Activated naive CD8-positive, alpha-beta T cell treated with anti-CD3 and anti-CD28 coated beads, Interleukin-2, amount 50 U/mL, for 24 hours (primary cell): ENCODE measurements around the gene RSPH9.
A peak's percentile ranks its signal among the peaks of the same experiment; 100 is the strongest.
"Not testable (repeated sequence)": the region's sequence is repeated elsewhere in the genome, so short reads cannot be mapped to it uniquely, and the experiment has no call there.

Source experiments
- ATAC-seq: fragments of 150-1000 bp; cut with Tn5 transposase; one replicate; pipeline ENCODE4 v1.10.0; 2021
- DNase-seq: peaks from one replicate; pipeline ENCODE4 v3.0.0; 2021
- H3K27ac Mint-ChIP-seq: one replicate; pipeline ENCODE4 v1.8.0; 2021; ENCODE audit warnings: mild to moderate bottlenecking, mixed read lengths
- H3K27me3 Mint-ChIP-seq: one replicate; pipeline ENCODE4 v1.8.0; 2021; ENCODE audit warnings: mixed read lengths
- H3K36me3 Mint-ChIP-seq: one replicate; pipeline ENCODE4 v1.8.0; 2021; ENCODE audit warnings: low read depth, mixed read lengths
- H3K4me1 Mint-ChIP-seq: one replicate; pipeline ENCODE4 v1.8.0; 2021; ENCODE audit warnings: mixed read lengths
- H3K4me3 Mint-ChIP-seq: one replicate; pipeline ENCODE4 v1.8.0; 2021; ENCODE audit warnings: mild to moderate bottlenecking, moderate library complexity, mixed read lengths
- H3K9me3 Mint-ChIP-seq: one replicate; pipeline ENCODE4 v1.8.0; 2021; ENCODE audit warnings: mixed read lengths

RSPH9 gene

DNA sequence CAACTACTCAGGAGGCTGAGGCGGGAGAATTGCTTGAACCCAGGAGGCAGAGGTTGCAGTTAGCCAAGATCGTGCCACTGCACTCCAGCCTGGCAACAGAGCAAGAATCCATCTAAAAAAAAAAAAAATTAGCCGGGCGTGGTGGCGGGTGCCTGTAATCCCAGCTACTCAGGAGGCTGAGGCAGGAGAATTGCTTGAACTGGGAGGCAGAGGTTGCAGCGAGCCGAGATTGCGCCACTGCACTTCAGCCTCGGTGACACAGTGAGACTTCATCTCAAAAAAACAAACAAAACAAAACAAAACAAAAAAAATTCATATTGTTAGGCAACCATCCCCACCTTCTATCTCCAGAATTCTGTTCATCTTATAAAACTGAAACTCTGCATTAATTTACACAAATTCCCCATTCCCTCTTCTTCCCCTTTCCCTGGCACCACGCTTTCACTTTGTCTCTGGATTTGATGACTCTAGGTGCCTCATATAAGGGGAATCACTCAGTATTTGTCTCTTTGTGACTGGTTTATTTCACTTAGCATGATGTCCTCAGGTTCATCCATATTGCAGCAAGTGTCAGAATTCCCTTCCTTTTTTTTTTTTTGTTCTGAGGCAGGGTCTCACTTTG lies 56.2 kb downstream of the RSPH9 start:
- not testable (repeated sequence) for H3K27ac Mint-ChIP-seq, H3K4me3 Mint-ChIP-seq, H3K36me3 Mint-ChIP-seq, H3K4me1 Mint-ChIP-seq, H3K9me3 Mint-ChIP-seq, ATAC-seq, DNase-seq
- H3K27me3 Mint-ChIP-seq = peaks cover 32% of the 10 kb centered on the region

GRCh38 chr6:43702171-43702533 lies 57.3 kb downstream of the RSPH9 start:
- Mint-ChIP-seq H3K4me3 (no peak overlapping the region), H3K36me3 (no peaks in the 10 kb centered on the region), H3K27ac (no peak overlapping the region), H3K27me3 (peaks cover 32% of the 10 kb centered on the region), H3K9me3 (no peaks in the 10 kb centered on the region), H3K4me1 (peaks cover 16% of the 10 kb centered on the region)
- DNase-seq (no peak), ATAC-seq (no peak)

DNA sequence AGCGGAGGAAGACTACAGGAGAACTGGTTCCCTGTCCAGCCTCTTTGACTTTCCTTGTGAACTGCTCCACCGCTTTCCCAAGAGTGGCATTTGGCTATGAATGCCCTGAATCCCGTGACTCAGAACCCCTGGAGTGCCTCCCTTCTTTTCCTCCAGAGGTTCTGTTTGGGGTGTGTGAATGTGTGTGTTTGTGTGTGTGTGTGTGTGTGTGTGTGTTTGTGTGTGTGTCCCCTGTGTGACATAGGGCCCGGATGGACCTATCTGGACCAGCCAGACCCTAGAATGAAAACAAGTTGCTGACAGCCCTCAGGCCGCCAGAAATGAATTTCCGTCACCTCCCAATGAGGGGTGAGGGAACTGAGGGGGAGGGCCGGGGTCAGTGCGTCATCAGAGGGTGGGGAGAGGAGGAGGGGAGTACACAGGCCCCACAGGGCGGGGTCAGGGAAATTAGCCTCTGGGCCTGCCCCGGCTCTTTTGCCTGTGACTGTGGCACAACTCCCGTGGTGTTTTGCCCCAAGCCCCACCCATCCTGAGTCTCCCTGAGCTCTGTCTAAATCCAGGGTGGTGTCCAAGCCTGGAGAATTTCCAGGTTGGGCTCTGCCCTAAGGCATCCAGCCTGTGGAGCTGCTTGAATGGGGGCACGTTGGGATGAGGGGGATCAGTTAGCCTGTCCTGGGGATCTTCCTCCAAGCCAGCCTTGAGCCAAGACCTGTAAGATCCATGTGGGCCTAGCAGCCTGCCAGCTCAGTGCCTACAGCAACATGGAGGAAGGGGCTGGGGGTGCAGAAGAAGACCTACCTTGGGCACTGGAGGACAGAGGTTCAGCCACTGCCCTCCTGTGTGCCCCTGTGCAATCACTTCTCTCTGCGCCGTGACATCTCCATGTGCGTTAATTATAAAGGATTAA lies 58.0 kb downstream of the RSPH9 start:
- H3K27me3 Mint-ChIP-seq = peaks cover 32% of the 10 kb centered on the region
- DNase-seq (peak; percentile 50), ATAC-seq (peak; percentile 65)
- H3K4me3 Mint-ChIP-seq = no peak overlapping the region
- no peaks in the 10 kb centered on the region for H3K9me3 Mint-ChIP-seq
- H3K4me1 Mint-ChIP-seq = peaks cover 16% of the 10 kb centered on the region
- no peaks in the 10 kb centered on the region for H3K36me3 Mint-ChIP-seq
- no peak overlapping the region for H3K27ac Mint-ChIP-seq

GRCh38 chr6:43703512-43704429 lies 58.9 kb downstream of the RSPH9 start:
- H3K9me3 Mint-ChIP-seq = no peaks in the 10 kb centered on the region
- DNase-seq (no peak), ATAC-seq (no peak)
- H3K36me3 Mint-ChIP-seq = no peaks in the 10 kb centered on the region
- H3K4me1 Mint-ChIP-seq = peaks cover 16% of the 10 kb centered on the region
- H3K27ac Mint-ChIP-seq = no peak overlapping the region
- H3K27me3 Mint-ChIP-seq = peaks cover 25% of the 10 kb centered on the region
- no peak overlapping the region for H3K4me3 Mint-ChIP-seq

GRCh38 chr6:43705996-43706395 lies 61.2 kb downstream of the RSPH9 start:
- DNase-seq (no peak), ATAC-seq (no peak)
- Mint-ChIP-seq H3K9me3 (no peaks in the 10 kb centered on the region), H3K36me3 (no peaks in the 10 kb centered on the region), H3K4me3 (no peak overlapping the region), H3K27me3 (peaks cover 25% of the 10 kb centered on the region), H3K27ac (no peak overlapping the region), H3K4me1 (peaks cover 27% of the 10 kb centered on the region)

GRCh38 chr6:43706788-43707187 lies 62.0 kb downstream of the RSPH9 start:
- peaks cover 23% of the 10 kb centered on the region for H3K27me3 Mint-ChIP-seq
- H3K27ac Mint-ChIP-seq = no peak overlapping the region
- DNase-seq = no peak
- ATAC-seq = no peak
- H3K4me1 Mint-ChIP-seq = peaks cover 29% of the 10 kb centered on the region
- H3K4me3 Mint-ChIP-seq = no peak overlapping the region
- no peaks in the 10 kb centered on the region for H3K36me3 Mint-ChIP-seq
- no peaks in the 10 kb centered on the region for H3K9me3 Mint-ChIP-seq

DNA sequence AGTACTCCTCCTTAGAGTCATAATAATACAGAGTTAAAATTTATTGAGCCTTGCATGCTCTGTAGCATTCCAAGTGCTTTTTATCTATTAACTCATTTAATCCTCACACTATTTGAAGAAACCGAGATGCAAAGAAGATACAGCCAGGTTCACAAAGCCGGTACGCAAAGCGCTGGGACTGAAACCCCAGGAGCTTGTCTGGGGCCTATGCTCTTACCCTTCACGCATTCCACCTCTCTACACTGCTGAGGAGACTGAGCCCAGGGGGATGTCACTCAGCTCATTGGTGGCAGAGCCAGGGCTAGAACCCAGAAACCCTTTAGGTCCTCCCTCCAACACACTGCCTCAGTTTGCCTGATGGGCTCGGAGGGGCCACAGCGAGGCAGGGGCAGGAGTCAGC lies 62.4 kb downstream of the RSPH9 start:
- Mint-ChIP-seq H3K27me3 (peaks cover 20% of the 10 kb centered on the region), H3K27ac (no peak overlapping the region), H3K9me3 (no peaks in the 10 kb centered on the region), H3K36me3 (no peaks in the 10 kb centered on the region), H3K4me1 (peaks cover 29% of the 10 kb centered on the region), H3K4me3 (no peak overlapping the region)
- no peak for DNase-seq
- ATAC-seq = no peak

DNA sequence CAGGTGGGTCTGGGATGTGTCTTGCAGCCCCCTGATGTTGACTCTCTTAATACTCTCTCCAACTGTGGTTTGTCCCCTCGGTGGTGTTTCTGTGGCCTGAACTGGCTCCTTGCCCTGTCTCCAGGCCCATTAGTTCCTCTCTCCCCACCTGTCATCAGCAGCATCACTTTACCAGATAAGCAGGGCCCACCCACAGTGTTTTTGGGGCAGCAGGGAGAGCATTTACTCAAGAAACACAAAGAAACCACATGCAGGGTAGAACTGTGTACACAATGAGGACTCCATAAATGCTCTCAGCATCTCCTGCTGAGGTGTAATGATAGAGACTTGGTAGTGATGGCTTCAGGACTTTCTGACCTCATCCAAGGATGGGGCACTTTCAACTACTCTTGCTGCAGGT lies 62.9 kb downstream of the RSPH9 start:
- Mint-ChIP-seq H3K4me3 (no peak overlapping the region), H3K9me3 (no peaks in the 10 kb centered on the region), H3K27me3 (peaks cover 16% of the 10 kb centered on the region), H3K4me1 (peaks cover 26% of the 10 kb centered on the region), H3K27ac (no peak overlapping the region), H3K36me3 (no peaks in the 10 kb centered on the region)
- DNase-seq (no peak), ATAC-seq (no peak)

DNA sequence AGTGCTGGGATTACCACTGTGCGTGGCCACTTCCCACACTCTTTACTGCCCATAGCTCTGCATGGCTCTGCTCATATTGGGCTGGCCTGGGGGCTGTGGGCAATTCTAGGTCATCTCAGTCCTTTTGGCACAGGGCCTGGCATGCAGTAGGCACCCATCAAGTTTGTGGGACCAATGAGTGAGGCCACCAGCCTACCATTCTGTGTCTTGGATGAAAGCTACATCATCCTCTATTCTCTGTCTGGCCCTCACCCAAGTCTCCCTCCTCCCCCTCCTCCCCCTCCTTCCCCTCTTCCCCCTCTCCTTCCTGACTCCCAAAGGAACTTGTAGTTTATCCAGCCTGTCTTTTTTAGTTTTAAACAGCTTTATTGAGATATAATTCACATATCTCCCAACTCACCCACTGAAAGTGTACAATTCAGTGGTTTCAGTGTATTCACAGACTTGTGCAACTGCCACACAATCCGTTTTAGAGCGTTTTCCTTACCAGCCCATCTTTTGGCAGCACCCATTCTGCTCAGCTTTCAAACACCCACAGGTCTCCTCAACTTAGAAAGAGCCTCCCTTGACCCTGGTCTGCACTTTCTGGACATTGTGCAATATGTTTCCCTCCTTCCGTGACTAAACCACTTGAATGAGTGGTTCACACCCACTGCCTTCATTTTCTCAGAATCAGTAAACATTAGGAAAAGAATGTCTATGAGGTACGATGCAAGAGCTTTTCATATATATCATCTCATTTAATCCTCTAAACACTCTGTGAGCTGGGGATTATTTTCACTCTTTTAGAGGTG lies 64.2 kb downstream of the RSPH9 start:
- peaks cover 26% of the 10 kb centered on the region for H3K4me1 Mint-ChIP-seq
- H3K4me3 Mint-ChIP-seq = no peak overlapping the region
- ATAC-seq (peak; percentile 62), DNase-seq (no peak)
- H3K36me3 Mint-ChIP-seq = no peaks in the 10 kb centered on the region
- no peaks in the 10 kb centered on the region for H3K9me3 Mint-ChIP-seq
- peak overlapping the region; percentile 26 for H3K27ac Mint-ChIP-seq
- peaks cover 10% of the 10 kb centered on the region for H3K27me3 Mint-ChIP-seq

GRCh38 chr6:43709654-43710303 lies 64.9 kb downstream of the RSPH9 start:
- H3K4me3 Mint-ChIP-seq = no peak overlapping the region
- H3K27ac Mint-ChIP-seq = no peak overlapping the region
- H3K36me3 Mint-ChIP-seq = no peaks in the 10 kb centered on the region

DNA sequence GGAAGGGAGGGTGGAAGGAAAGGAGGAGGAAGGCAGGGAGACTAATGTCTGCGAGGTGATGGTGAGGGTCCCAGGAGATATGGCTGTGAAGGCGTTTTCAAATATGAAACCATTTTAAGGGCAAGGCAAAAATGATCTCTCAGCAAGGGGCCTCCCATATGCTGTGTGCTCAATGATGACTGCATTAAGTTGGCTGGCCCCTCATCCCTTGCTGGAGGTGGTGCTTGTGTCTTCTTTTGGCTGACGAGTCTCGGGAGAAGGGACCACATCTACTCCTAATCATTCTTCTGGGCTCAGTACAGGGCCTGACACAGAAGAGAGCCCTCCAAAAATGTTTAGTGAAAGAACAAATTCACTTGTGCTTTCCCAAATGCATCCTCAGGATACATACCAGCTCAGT lies 65.7 kb downstream of the RSPH9 start:
- Mint-ChIP-seq H3K4me3 (no peak overlapping the region), H3K36me3 (no peaks in the 10 kb centered on the region), H3K27ac (no peak overlapping the region), H3K9me3 (no peaks in the 10 kb centered on the region), H3K4me1 (peaks cover 30% of the 10 kb centered on the region), H3K27me3 (peaks cover 7% of the 10 kb centered on the region)
- ATAC-seq = no peak
- no peak for DNase-seq

More at GRCh38 chr6:43709654-43710303, 64.9 kb downstream of the RSPH9 start:
- peaks cover 30% of the 10 kb centered on the region for H3K4me1 Mint-ChIP-seq
- ATAC-seq = no peak
- H3K27me3 Mint-ChIP-seq = peaks cover 9% of the 10 kb centered on the region
- no peaks in the 10 kb centered on the region for H3K9me3 Mint-ChIP-seq
- no peak for DNase-seq

DNA sequence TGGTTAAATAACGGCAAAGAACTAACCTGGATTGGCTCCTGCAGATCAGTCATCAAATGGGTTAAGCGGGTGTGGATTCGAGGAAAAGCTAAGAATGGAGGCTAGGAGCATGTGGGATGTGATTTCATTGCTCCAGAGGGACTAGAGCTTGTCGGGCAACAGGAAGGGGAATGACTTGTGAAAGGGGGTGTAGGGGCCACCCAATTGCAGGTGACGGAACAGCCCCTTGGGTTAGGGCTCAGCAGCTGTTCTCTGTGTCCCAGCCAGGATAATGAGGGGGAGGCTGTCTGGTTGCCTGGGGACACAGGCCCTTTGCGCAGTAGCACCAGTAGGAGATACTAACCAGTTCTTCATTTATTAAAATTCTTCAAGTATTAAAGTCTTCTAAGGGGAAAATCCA lies 67.7 kb downstream of the RSPH9 start:
- no peak for ATAC-seq
- Mint-ChIP-seq H3K4me3 (no peak overlapping the region), H3K36me3 (no peaks in the 10 kb centered on the region), H3K27me3 (peaks cover 8% of the 10 kb centered on the region), H3K4me1 (peaks cover 17% of the 10 kb centered on the region), H3K27ac (no peak overlapping the region), H3K9me3 (no peaks in the 10 kb centered on the region)
- DNase-seq = no peak

GRCh38 chr6:43713643-43714310 lies 68.9 kb downstream of the RSPH9 start:
- ATAC-seq (no peak), DNase-seq (no peak)
- Mint-ChIP-seq H3K4me1 (peaks cover 17% of the 10 kb centered on the region), H3K27me3 (peaks cover 8% of the 10 kb centered on the region), H3K27ac (peak overlapping the region; percentile 17), H3K9me3 (no peaks in the 10 kb centered on the region), H3K4me3 (no peak overlapping the region), H3K36me3 (no peaks in the 10 kb centered on the region)
